Endothelial cell of umbilical vein (primary cell): ENCODE results near the gene GPHA2. TPM values are rescaled to one million over a fixed set of nuclear protein-coding genes. Genes with fewer than 3 reads are reported as not detected.

Experiments
- BruUV-seq: library from RNA; stranded (reverse); fragments of 400-500 nt; replicated peaks from 2 replicates; lab custom pipeline; 2021; lab: Mats Ljungman, UMichigan
- CTCF ChIA-PET: fragments of 300-600, 350-600 bp; sonication (Branson Sonifier 250); formaldehyde crosslinking; loops from one replicate; lab custom pipeline; 2021; ENCODE audit warnings: antibody characterized with exemption, inconsistent platforms; lab: Charles Lee
- POLR2A ChIA-PET: fragments of 300-600, 350-600 bp; sonication (Branson Sonifier 250); formaldehyde crosslinking; loops from one replicate; lab custom pipeline; 2021; ENCODE audit warnings: antibody characterized with exemption, inconsistent platforms; lab: Charles Lee
- DNase-seq: peaks from one replicate; pipeline ENCODE4 v3.0.0-alpha.2; 2011; ENCODE audit warnings: low read depth, low spot score
- FAIRE-seq: peaks from 2 replicates; lab custom pipeline; 2011; peaks lifted over from hg19 to GRCh38; lab: Jason Lieb, UNC
- H2AFZ ChIP-seq: 2 replicates; pipeline ENCODE4 v1.6.0; 2012; ENCODE audit warnings: low read depth, low read length, control low read depth, inconsistent platforms
- H3K27ac ChIP-seq: 2 replicates; pipeline ENCODE4 v1.5.1; 2011; ENCODE audit warnings: low read depth, mild to moderate bottlenecking, control low read depth, low read length, moderate library complexity; ENCODE audit not compliant: insufficient read depth
- H3K27me3 ChIP-seq, 2 experiments: 2 replicates each; pipeline versions ENCODE4 v1.6.0 to v1.6.1; 2011; ENCODE audit warnings: low read length in 2 of 2, mixed read lengths in 1 of 2; ENCODE audit not compliant: control insufficient read depth in 2 of 2, insufficient read depth in 2 of 2
- H3K36me3 ChIP-seq, 2 experiments: 2 replicates in 1 of 2; 3 replicates in 1 of 2; pipeline ENCODE4 v1.5.1; 2011; ENCODE audit warnings: low read length in 2 of 2, mild to moderate bottlenecking in 1 of 2, moderate library complexity in 1 of 2; ENCODE audit not compliant: control insufficient read depth in 2 of 2, insufficient read depth in 2 of 2; ENCODE audit errors: extremely low read depth in 1 of 2
- H3K4me1 ChIP-seq: 3 replicates; pipeline ENCODE4 v1.5.1; 2011; ENCODE audit warnings: mild to moderate bottlenecking, low read length; ENCODE audit not compliant: control insufficient read depth, insufficient read depth; ENCODE audit errors: extremely low read depth
- H3K4me2 ChIP-seq: 2 replicates; pipeline ENCODE4 v1.6.1; 2011; ENCODE audit warnings: low read length, control low read depth, mixed read lengths; ENCODE audit not compliant: insufficient read depth
- H3K4me3 ChIP-seq, 3 experiments: fragments of 200-600 bp in 1 of 3; sonication (generic), shearing (Covaris generic) in 1 of 3; replicated peaks in 1 of 3; 2 replicates each; pipeline ENCODE4 v1.5.1; 2011 to 2016; ENCODE audit warnings: control low read depth in 3 of 3, low read length in 3 of 3, mild to moderate bottlenecking in 2 of 3, inconsistent platforms in 1 of 3, low read depth in 1 of 3, moderate library complexity in 1 of 3; ENCODE audit not compliant: insufficient read depth in 1 of 3
- H3K79me2 ChIP-seq: 2 replicates; pipeline ENCODE4 v1.6.0; 2012; ENCODE audit warnings: low read length, inconsistent platforms; ENCODE audit not compliant: control insufficient read depth, insufficient read depth
- H3K9ac ChIP-seq: replicated peaks from 2 replicates; pipeline ENCODE3; 2011; ENCODE audit warnings: low read length, control low read depth; ENCODE audit not compliant: insufficient read depth; ENCODE audit errors: extremely low read depth
- H3K9me1 ChIP-seq: replicated peaks from 3 replicates; pipeline ENCODE4 v1.6.0; 2011; ENCODE audit warnings: mild to moderate bottlenecking, low read length; ENCODE audit not compliant: control insufficient read depth, insufficient read depth; ENCODE audit errors: extremely low read depth
- H3K9me3 ChIP-seq: replicated peaks from 2 replicates; pipeline ENCODE4 v1.5.1; 2012; ENCODE audit warnings: low read length, inconsistent platforms; ENCODE audit not compliant: control insufficient read depth, insufficient read depth
- H4K20me1 ChIP-seq: replicated peaks from 2 replicates; pipeline ENCODE3; 2011; ENCODE audit warnings: mild to moderate bottlenecking, low read length; ENCODE audit not compliant: control insufficient read depth, insufficient read depth; ENCODE audit errors: extremely low read depth
- EZH2 ChIP-seq: IDR thresholded peaks from 2 replicates; pipeline ENCODE4 v1.6.1; 2012; ENCODE audit warnings: borderline replicate concordance, low read depth, mild to moderate bottlenecking, moderate library complexity, low read length, inconsistent platforms; ENCODE audit not compliant: severe bottlenecking
- FOS ChIP-seq: IDR thresholded peaks from 2 replicates; pipeline ENCODE4 v1.6.1; 2011; ENCODE audit warnings: mild to moderate bottlenecking, low read length, moderate library complexity, borderline replicate concordance; ENCODE audit not compliant: insufficient read depth
- GATA2 ChIP-seq: IDR thresholded peaks from 2 replicates; pipeline ENCODE4 v1.7.0; 2011; ENCODE audit warnings: low read depth, mild to moderate bottlenecking, moderate library complexity, mixed read lengths, low read length; ENCODE audit not compliant: insufficient read length, insufficient read depth
- JUN ChIP-seq: IDR thresholded peaks from 2 replicates; pipeline ENCODE4 v1.6.1; 2011; ENCODE audit warnings: borderline replicate concordance, low read depth; ENCODE audit not compliant: insufficient read length, insufficient read depth
- MYC ChIP-seq: IDR thresholded peaks from one replicate; pipeline ENCODE4 v1.6.1; 2011; ENCODE audit warnings: mild to moderate bottlenecking, low read depth, low read length
- POLR2A ChIP-seq: IDR thresholded peaks from 2 replicates; pipeline ENCODE4 v1.6.1; 2012; ENCODE audit warnings: low read depth, mild to moderate bottlenecking, control low read depth, low read length
- POLR2AphosphoS5 ChIP-seq: IDR thresholded peaks from 2 replicates; pipeline ENCODE4 v1.6.1; 2012; ENCODE audit warnings: low read depth, mild to moderate bottlenecking, control low read depth, low read length, moderate library complexity; ENCODE audit not compliant: insufficient read depth
- dilution Hi-C: fragments of 300-500 bp; cut with MboI; formaldehyde crosslinking; loops from one replicate; pipeline ENCODE4 v1.15.0; 2019; ENCODE audit warnings: low sequenced_read_pairs; ENCODE audit not compliant: extremely low pct_ligation_motif_present
- intact Hi-C: fragments of 100-400 bp; cut with micrococcal nuclease; formaldehyde crosslinking; loops from one replicate; pipeline ENCODE4 v1.10.0; 2022
- polyA plus RNA-seq, 4 experiments: library from polyadenylated mRNA; depleted of rRNA in 3 of 4; stranded (reverse) in 3 of 4; unstranded in 1 of 4; fragments of >200 nt; gene quantifications; 2 replicates each; pipeline versions ENCODE4 v1.2.1 to v1.2.3, GENCODE V29; 2011 to 2012; ENCODE audit warnings: missing spikeins in 1 of 4
- total RNA-seq: library from RNA; stranded (reverse); gene quantifications from 2 replicates; pipeline ENCODE4 v1.2.3, GENCODE V29; 2021
- TF ChIP-seq, protein P1 (sequence below): IDR thresholded peaks from 2 replicates; pipeline ENCODE4 v1.6.1; 2011; ENCODE audit not compliant: insufficient read depth, insufficient read length
- TF ChIP-seq, protein P2 (sequence below), 2 donors: IDR thresholded peaks; 1 replicate in 1 of 2; 2 replicates in 1 of 2; pipeline ENCODE4 v1.5.1; 2011; ENCODE audit warnings: low read length in 2 of 2, mild to moderate bottlenecking in 2 of 2, moderate library complexity in 2 of 2, control low read depth in 1 of 2, inconsistent platforms in 1 of 2, low read depth in 1 of 2; ENCODE audit not compliant: insufficient read depth in 1 of 2; ENCODE audit errors: extremely low read depth in 1 of 2

The GPHA2 gene
- total and polyA plus RNA-seq, 2 donors (not counting 3 experiments of a cell fraction or from before 2014, with no cell fraction given), result not detected

DNA sequence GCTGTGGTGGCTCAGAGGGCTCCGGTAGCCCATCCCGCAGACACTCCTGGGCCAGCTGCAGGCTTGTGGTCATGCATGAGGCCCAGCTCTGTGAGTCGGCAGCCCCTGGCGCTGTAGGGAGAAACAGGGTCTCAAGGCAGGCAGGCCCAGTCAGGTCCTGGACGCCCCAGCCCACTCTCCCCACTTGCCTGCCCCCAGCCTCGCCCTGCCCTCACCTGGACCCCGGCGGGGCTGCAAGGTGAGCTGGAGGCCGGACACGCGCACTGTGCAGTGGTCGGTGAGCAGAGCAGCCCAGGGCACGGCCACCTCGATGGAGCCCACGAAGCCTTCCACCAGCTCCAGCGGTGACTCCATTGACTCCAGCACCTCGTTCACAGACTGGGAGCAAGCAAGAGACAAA, 21.6 kb downstream of the GPHA2 start:
- intact Hi-C loops (no loop called here), dilution Hi-C loops (no loop called here)
- Histone ChIP-seq H3K4me2 (no peak overlapping the region), H3K79me2 (peaks cover 7% of the 10 kb centered on the region), H3K9me3 (no peaks in the 10 kb centered on the region), H3K4me3 (no peak overlapping the region), H2AFZ (no peak overlapping the region), H3K4me1 (peaks cover 11% of the 10 kb centered on the region), H3K36me3 (peaks cover 7 to 45% of the 10 kb centered on the region in 2 experiments), H3K27me3 (no peaks in the 10 kb centered on the region), H3K9ac (no peak overlapping the region), H4K20me1 (no peaks in the 10 kb centered on the region), H3K9me1 (no peaks in the 10 kb centered on the region), H3K27ac (no peak overlapping the region)
- POLR2A ChIA-PET, result no interaction called here
- TF ChIP-seq POLR2AphosphoS5 (no peak), GATA2 (no peak), MYC (no peak), JUN (no peak), FOS (no peak), EZH2 (no peak), POLR2A (no peak)
- TF ChIP-seq, protein P1, sequence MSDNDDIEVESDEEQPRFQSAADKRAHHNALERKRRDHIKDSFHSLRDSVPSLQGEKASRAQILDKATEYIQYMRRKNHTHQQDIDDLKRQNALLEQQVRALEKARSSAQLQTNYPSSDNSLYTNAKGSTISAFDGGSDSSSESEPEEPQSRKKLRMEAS, result no peak
- TF ChIP-seq, protein P2, sequence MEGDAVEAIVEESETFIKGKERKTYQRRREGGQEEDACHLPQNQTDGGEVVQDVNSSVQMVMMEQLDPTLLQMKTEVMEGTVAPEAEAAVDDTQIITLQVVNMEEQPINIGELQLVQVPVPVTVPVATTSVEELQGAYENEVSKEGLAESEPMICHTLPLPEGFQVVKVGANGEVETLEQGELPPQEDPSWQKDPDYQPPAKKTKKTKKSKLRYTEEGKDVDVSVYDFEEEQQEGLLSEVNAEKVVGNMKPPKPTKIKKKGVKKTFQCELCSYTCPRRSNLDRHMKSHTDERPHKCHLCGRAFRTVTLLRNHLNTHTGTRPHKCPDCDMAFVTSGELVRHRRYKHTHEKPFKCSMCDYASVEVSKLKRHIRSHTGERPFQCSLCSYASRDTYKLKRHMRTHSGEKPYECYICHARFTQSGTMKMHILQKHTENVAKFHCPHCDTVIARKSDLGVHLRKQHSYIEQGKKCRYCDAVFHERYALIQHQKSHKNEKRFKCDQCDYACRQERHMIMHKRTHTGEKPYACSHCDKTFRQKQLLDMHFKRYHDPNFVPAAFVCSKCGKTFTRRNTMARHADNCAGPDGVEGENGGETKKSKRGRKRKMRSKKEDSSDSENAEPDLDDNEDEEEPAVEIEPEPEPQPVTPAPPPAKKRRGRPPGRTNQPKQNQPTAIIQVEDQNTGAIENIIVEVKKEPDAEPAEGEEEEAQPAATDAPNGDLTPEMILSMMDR (IDR thresholded peaks at IDR 0.05; ENCODE audit: extremely low read depth in 1 of 2, insufficient read depth in 1 of 2, low read depth in 1 of 2, low read length in 2 of 2), result no peak
- DNase-seq (no peak), FAIRE-seq (no peak)
- BruUV-seq, result no TSS peak
- CTCF ChIA-PET, result no interaction called here
